ENCODE results near the gene PRG3. TPM values are rescaled to one million over a fixed set of nuclear protein-coding genes. Genes with fewer than 3 reads are reported as not detected.

The PRG3 gene
- total RNA-seq = not detected in 2 replicates

GRCh38 chr11:57380975-57381374, at the start of gene PRG3:
Gene PRG3 (minus strand): TSS chr11:57381150. CDS start chr11:57380708, 442 bp downstream.

GRCh38 chr11:57426929-57427726, 46.2 kb upstream of the PRG3 start, which contains the start of gene SLC43A3:
Gene SLC43A3 (minus strand): TSS chr11:57427121. CDS start chr11:57426172, 949 bp downstream.

GRCh38 chr11:57390535-57390934, 9.6 kb upstream of the PRG3 start, which contains the start of gene PRG2:
Gene PRG2 (minus strand): TSS chr11:57390650. CDS start chr11:57389944, 706 bp downstream.

GRCh38 chr11:57338142-57338541, 42.8 kb downstream of the PRG3 start, which contains the start of gene P2RX3:
Gene P2RX3 (plus strand): TSS chr11:57338352. CDS start chr11:57338551, 199 bp downstream.

DNA sequence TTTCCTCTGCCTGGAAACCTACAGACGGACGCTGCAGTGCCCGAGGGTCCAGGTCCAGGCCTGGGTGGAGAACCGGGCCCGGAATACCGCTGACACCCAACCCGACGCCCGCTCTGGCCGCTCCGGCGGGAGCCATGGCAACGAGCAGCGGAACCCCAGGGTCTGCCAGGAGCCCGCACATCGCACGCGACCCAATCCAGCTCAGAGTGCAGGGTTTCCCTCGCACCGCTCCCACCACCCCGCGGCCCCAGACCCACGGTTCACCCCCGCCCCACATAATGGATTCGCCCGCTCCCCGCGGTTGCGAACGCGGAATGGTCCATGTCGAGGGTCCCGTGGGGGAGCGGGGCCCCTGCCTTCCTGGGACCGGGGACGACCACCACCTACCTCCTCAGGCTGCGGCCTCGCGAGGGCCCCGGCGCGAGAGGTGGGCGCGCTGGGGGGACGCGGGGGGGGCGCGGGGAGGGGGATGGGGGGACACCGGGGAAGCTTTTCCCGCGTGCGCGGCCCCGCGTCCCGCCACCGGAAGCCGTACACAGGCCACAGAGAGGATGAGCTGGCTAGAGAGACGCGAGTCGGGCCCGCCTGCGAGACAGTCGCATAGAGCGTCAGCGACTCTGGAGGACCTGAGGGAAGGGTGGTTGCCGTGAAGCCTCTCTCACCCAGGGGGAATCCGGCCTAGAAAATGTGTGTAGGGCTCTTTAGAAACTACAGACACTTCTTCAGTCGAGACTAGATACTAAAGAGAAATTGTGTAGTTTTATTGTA, 45.4 kb downstream of the PRG3 start, which contains the start of gene SSRP1:
SSRP1 (minus strand) TSS at position 550 of the 768 bp plus-strand sequence. CDS start 771 bp downstream, outside the sequence.

Other genes with a start within 250 kb of the PRG3 start
- gene LRRC55, start 199.2 kb downstream of the PRG3 start, total RNA-seq = not detected in 2 replicates
- gene APLNR, start 143.9 kb downstream of the PRG3 start, total RNA-seq = 2.1 and 3.9 TPM in 2 replicates
- gene TNKS1BP1, start 56.2 kb downstream of the PRG3 start, total RNA-seq = 85.4 and 94.9 TPM in 2 replicates
- 55.4 and 58.9 TPM in 2 replicates for gene SSRP1, start 45.3 kb downstream of the PRG3 start, total RNA-seq
- not detected in 2 replicates for gene P2RX3, start 42.8 kb downstream of the PRG3 start, total RNA-seq
- not detected in 2 replicates for gene PRG2, start 9.5 kb upstream of the PRG3 start, total RNA-seq
- gene SLC43A3, start 46.0 kb upstream of the PRG3 start, total RNA-seq = 29.9 and 39.3 TPM in 2 replicates
- gene RTN4RL2, start 79.4 kb upstream of the PRG3 start, total RNA-seq = 1.4 and 2.7 TPM in 2 replicates
- gene SLC43A1, start 134.6 kb upstream of the PRG3 start, total RNA-seq = 23.5 and 25.3 TPM in 2 replicates
- gene TIMM10, start 149.6 kb upstream of the PRG3 start, total RNA-seq = 22.4 and 34.1 TPM in 2 replicates
- not detected in 2 replicates for gene SMTNL1, start 156.4 kb upstream of the PRG3 start, total RNA-seq
- gene UBE2L6, start 186.5 kb upstream of the PRG3 start, total RNA-seq = 74.5 and 81.5 TPM in 2 replicates
- 762 and 840 TPM in 2 replicates for gene SERPING1, start 216.5 kb upstream of the PRG3 start, total RNA-seq